ENCODE measurements around the gene PIEZO2.

- TF ChIP-seq, protein P1, sequence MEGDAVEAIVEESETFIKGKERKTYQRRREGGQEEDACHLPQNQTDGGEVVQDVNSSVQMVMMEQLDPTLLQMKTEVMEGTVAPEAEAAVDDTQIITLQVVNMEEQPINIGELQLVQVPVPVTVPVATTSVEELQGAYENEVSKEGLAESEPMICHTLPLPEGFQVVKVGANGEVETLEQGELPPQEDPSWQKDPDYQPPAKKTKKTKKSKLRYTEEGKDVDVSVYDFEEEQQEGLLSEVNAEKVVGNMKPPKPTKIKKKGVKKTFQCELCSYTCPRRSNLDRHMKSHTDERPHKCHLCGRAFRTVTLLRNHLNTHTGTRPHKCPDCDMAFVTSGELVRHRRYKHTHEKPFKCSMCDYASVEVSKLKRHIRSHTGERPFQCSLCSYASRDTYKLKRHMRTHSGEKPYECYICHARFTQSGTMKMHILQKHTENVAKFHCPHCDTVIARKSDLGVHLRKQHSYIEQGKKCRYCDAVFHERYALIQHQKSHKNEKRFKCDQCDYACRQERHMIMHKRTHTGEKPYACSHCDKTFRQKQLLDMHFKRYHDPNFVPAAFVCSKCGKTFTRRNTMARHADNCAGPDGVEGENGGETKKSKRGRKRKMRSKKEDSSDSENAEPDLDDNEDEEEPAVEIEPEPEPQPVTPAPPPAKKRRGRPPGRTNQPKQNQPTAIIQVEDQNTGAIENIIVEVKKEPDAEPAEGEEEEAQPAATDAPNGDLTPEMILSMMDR (IDR thresholded peaks at IDR 0.05): no peak
- no peak for TF ChIP-seq EZH2phosphoT487 (IDR thresholded peaks at IDR 0.05)
Observed at GRCh38 chr18:10923551-10924070, 225.8 kb downstream of the PIEZO2 start.
